Immature natural killer cell (primary cell): Measurements from ENCODE around the gene CCDC81. TPM values are rescaled to one million over a fixed set of nuclear protein-coding genes. Genes with fewer than 3 reads are reported as not detected.

Experiments
- DNase-seq, 3 donors: peaks; one replicate each; pipeline ENCODE4 v3.0.0; 2022; ENCODE audit warnings: mixed read lengths in 1 of 3
- H3K27ac Mint-ChIP-seq, 6 donors: one replicate each; pipeline ENCODE4 v1.8.0; 2020; ENCODE audit warnings: mixed read lengths in 6 of 6, mild to moderate bottlenecking in 5 of 6, inconsistent platforms in 4 of 6, moderate library complexity in 3 of 6
- H3K27me3 Mint-ChIP-seq, 3 donors: one replicate each; pipeline ENCODE4 v1.8.0; 2020 to 2021; ENCODE audit warnings: low read depth in 3 of 3, mild to moderate bottlenecking in 3 of 3, mixed read lengths in 3 of 3, moderate library complexity in 3 of 3, inconsistent platforms in 1 of 3
- H3K36me3 Mint-ChIP-seq, 3 donors: one replicate each; pipeline ENCODE4 v1.8.0; 2020; ENCODE audit warnings: mixed read lengths in 3 of 3, inconsistent platforms in 2 of 3, mild to moderate bottlenecking in 2 of 3
- H3K4me1 Mint-ChIP-seq, 2 donors: one replicate each; pipeline ENCODE4 v1.8.0; 2020; ENCODE audit warnings: inconsistent platforms in 2 of 2, mild to moderate bottlenecking in 2 of 2, mixed read lengths in 2 of 2, moderate library complexity in 1 of 2
- H3K4me3 Mint-ChIP-seq, 5 donors: one replicate each; pipeline ENCODE4 v1.8.0; 2020; ENCODE audit warnings: mild to moderate bottlenecking in 5 of 5, mixed read lengths in 5 of 5, inconsistent platforms in 3 of 5, moderate library complexity in 3 of 5
- H3K9me3 Mint-ChIP-seq, 6 donors: one replicate each; pipeline ENCODE4 v1.8.0; 2020; ENCODE audit warnings: mild to moderate bottlenecking in 6 of 6, mixed read lengths in 6 of 6, inconsistent platforms in 4 of 6, moderate library complexity in 3 of 6
- polyA plus RNA-seq, 3 donors: library from polyadenylated mRNA; unstranded; fragments of 300-500 nt; fragmentation: Illumina TruSeq; gene quantifications; one replicate each; pipeline ENCODE4 v1.2.3, GENCODE V29; 2021

Gene CCDC81
- polyA plus RNA-seq, 3 donors from 2014 or later = 0.13 to 0.40 TPM; not detected in 1

GRCh38 chr11:86372041-86372440 lies 2.6 kb upstream of the CCDC81 start:
- no peak overlapping the region for H3K4me3 Mint-ChIP-seq
- no peaks in the 10 kb centered on the region for H3K36me3 Mint-ChIP-seq
- no peaks in the 10 kb centered on the region for H3K27me3 Mint-ChIP-seq
- no peak overlapping the region for H3K27ac Mint-ChIP-seq
- no peaks in the 10 kb centered on the region for H3K9me3 Mint-ChIP-seq
- H3K4me1 Mint-ChIP-seq = no peaks in the 10 kb centered on the region
- DNase-seq = no peak

- Mint-ChIP-seq H3K4me3 (no peak overlapping the region), H3K4me1 (no peaks in the 10 kb centered on the region), H3K27ac (no peak overlapping the region), H3K9me3 (no peaks in the 10 kb centered on the region), H3K36me3 (no peaks in the 10 kb centered on the region), H3K27me3 (no peaks in the 10 kb centered on the region)
- no peak for DNase-seq
Measured at GRCh38 chr11:86372586-86372985, 2.1 kb upstream of the CCDC81 start.

DNA sequence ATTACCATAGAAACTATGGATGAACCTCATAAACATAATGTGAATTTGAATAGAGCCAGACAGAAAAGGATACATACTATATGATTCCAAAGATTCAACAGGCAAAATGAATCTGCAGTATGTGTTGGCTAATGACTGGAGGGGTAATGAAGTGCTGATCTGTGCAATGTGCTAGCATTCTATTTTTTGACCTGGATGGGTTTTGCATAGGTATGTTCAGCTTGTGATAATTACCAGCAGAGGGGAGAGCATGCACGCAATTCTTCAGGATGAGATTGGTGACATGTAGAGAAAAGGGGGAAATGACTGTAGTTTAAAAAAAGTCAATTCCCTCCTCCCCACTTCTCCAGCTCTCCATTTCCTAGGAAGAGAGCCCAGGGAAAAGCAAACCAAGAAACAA lies 618 bp upstream of the CCDC81 start:
- Mint-ChIP-seq H3K4me3 (no peak overlapping the region), H3K4me1 (no peaks in the 10 kb centered on the region), H3K36me3 (no peaks in the 10 kb centered on the region), H3K27me3 (no peaks in the 10 kb centered on the region), H3K9me3 (no peaks in the 10 kb centered on the region), H3K27ac (no peak overlapping the region)
- no peak for DNase-seq

GRCh38 chr11:86377972-86378371 lies 3.3 kb downstream of the CCDC81 start:
- H3K36me3 Mint-ChIP-seq = no peaks in the 10 kb centered on the region
- no peak for DNase-seq
- H3K27me3 Mint-ChIP-seq = peaks cover 0 to 2% (median 0%) of the 10 kb centered on the region in 3 donors
- no peak overlapping the region for H3K27ac Mint-ChIP-seq
- no peaks in the 10 kb centered on the region for H3K4me1 Mint-ChIP-seq
- no peak overlapping the region for H3K4me3 Mint-ChIP-seq
- H3K9me3 Mint-ChIP-seq = no peaks in the 10 kb centered on the region

- peaks cover 0 to 2% (median 0%) of the 10 kb centered on the region in 3 donors for H3K27me3 Mint-ChIP-seq
- no peaks in the 10 kb centered on the region for H3K4me1 Mint-ChIP-seq
- no peaks in the 10 kb centered on the region for H3K36me3 Mint-ChIP-seq
- no peak overlapping the region for H3K4me3 Mint-ChIP-seq
- no peaks in the 10 kb centered on the region for H3K9me3 Mint-ChIP-seq
- no peak overlapping the region for H3K27ac Mint-ChIP-seq
- no peak for DNase-seq
Measured at GRCh38 chr11:86380295-86381059, 5.8 kb downstream of the CCDC81 start.

DNA sequence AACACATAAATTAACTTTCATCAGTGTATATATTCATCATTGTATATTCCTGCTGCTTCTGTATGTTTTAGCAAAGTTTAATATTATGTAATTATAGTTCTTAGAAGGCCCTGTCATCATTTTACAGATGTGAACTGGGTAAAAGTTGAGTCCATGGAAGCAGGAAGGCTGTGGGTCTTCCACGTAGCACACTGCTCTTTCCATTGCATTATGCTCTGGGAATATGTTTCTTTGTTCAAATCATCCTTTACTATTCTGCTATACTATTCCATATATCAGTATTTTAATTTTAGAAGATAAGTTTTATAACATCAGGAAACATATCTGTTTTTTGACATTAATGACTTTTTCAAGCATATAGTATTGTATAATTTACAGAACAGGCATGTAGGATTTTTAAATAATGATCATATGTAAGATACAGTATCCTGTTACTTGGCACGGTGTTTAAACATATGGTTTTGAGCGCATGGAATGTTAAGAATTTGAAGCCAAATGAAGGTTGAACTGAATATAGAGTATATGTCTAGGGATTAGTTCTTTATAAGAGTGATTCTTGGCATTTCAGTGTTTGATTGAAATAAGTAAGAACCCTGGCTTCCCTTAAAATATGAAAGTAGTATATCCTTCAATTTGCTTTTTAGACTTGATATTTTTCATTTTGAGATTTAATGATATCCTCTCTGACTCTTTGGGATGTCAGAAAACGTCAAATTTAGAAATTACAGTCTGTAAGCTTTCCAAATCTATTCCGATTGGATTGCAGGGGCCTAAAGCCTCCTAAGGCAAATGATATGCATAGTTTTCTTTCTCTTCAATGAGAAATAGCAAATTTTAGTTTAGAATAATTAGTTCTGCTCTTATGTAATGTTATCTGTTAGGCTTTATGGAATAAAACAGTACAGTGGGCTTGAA lies 8.6 kb downstream of the CCDC81 start:
- Mint-ChIP-seq H3K4me3 (no peak overlapping the region), H3K9me3 (no peaks in the 10 kb centered on the region), H3K27me3 (peaks cover 0 to 2% (median 0%) of the 10 kb centered on the region in 3 donors), H3K27ac (no peak overlapping the region), H3K4me1 (no peaks in the 10 kb centered on the region), H3K36me3 (no peaks in the 10 kb centered on the region)
- no peak for DNase-seq

- H3K9me3 Mint-ChIP-seq = no peaks in the 10 kb centered on the region
- H3K36me3 Mint-ChIP-seq = peaks cover 0 to 3% (median 0%) of the 10 kb centered on the region in 3 donors
- no peak overlapping the region for H3K27ac Mint-ChIP-seq
- H3K27me3 Mint-ChIP-seq = no peaks in the 10 kb centered on the region
- no peaks in the 10 kb centered on the region for H3K4me1 Mint-ChIP-seq
- DNase-seq = no peak
- no peak overlapping the region for H3K4me3 Mint-ChIP-seq
Measured at GRCh38 chr11:86386283-86386682, 11.6 kb downstream of the CCDC81 start.

DNA sequence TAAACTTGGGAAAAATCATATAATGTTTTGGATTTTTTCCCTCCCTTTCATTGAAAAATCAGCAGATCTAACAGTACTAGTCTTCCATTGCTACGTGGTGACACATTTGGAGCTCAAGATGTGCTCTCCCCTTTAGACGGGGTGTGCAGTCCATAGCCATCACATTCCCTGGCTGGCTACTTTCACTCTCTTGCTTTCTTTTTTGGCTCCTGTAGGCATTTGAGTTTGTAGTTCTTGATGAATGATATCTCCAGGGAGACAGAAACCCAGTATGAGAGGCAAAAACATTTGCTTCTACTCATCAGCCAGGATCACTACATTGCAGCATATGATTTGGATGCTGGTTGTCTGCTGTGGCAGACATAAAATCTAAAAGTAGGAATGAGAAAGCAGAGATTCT lies 12.1 kb downstream of the CCDC81 start:
- no peak overlapping the region for H3K4me3 Mint-ChIP-seq
- peaks cover 0 to 3% (median 0%) of the 10 kb centered on the region in 3 donors for H3K36me3 Mint-ChIP-seq
- H3K9me3 Mint-ChIP-seq = no peaks in the 10 kb centered on the region
- no peak for DNase-seq
- no peaks in the 10 kb centered on the region for H3K4me1 Mint-ChIP-seq
- no peaks in the 10 kb centered on the region for H3K27me3 Mint-ChIP-seq
- H3K27ac Mint-ChIP-seq = no peak overlapping the region

GRCh38 chr11:86388198-86388597 lies 13.5 kb downstream of the CCDC81 start:
- no peak overlapping the region for H3K4me3 Mint-ChIP-seq
- no peaks in the 10 kb centered on the region for H3K4me1 Mint-ChIP-seq
- DNase-seq = no peak
- H3K36me3 Mint-ChIP-seq = peaks cover 0 to 3% (median 0%) of the 10 kb centered on the region in 3 donors
- H3K9me3 Mint-ChIP-seq = no peaks in the 10 kb centered on the region
- H3K27ac Mint-ChIP-seq = no peak overlapping the region
- no peaks in the 10 kb centered on the region for H3K27me3 Mint-ChIP-seq

GRCh38 chr11:86390487-86390886 lies 15.8 kb downstream of the CCDC81 start:
- Mint-ChIP-seq H3K36me3 (peaks cover 0 to 3% (median 0%) of the 10 kb centered on the region in 3 donors), H3K27ac (no peak overlapping the region), H3K4me3 (no peak overlapping the region), H3K4me1 (no peaks in the 10 kb centered on the region), H3K27me3 (no peaks in the 10 kb centered on the region), H3K9me3 (no peaks in the 10 kb centered on the region)
- no peak for DNase-seq

DNA sequence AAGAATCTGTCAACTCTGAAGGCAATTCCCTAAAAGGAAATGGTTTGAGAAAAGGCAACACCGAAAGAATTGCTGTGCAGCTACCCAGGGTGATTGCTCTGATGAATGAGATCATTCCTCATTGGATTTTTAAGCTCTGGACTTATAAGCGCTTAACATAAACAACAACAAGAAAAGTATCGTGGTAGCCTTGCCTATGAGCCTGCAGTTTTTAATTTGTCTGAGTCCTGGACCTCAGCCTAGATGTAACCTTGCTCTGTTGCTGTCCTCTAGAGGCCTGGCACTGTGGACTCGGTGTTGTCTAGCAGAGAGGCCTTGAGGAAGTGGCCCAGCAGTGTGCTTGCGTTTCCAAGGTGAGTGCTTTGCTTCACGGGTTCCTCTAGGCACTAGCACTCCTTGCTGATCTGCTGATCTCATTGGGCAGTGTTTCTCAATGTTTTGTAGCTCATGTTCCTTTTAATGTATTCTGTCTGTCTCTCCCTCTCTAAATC lies 20.4 kb downstream of the CCDC81 start:
- Mint-ChIP-seq H3K27ac (no peak overlapping the region), H3K4me1 (no peaks in the 10 kb centered on the region), H3K4me3 (no peak overlapping the region), H3K9me3 (no peaks in the 10 kb centered on the region), H3K27me3 (peaks cover 0 to 2% (median 0%) of the 10 kb centered on the region in 3 donors), H3K36me3 (peaks cover 0 to 8% (median 0%) of the 10 kb centered on the region in 3 donors)
- no peak for DNase-seq

- Mint-ChIP-seq H3K36me3 (peaks cover 0 to 8% (median 0%) of the 10 kb centered on the region in 3 donors), H3K4me3 (no peak overlapping the region), H3K27ac (no peak overlapping the region), H3K27me3 (peaks cover 0 to 2% (median 0%) of the 10 kb centered on the region in 3 donors), H3K4me1 (peaks cover 0 to 1% of the 10 kb centered on the region in 2 donors), H3K9me3 (no peaks in the 10 kb centered on the region)
- DNase-seq = no peak
Measured at GRCh38 chr11:86396396-86396795, 21.7 kb downstream of the CCDC81 start.

- DNase-seq = no peak
- Mint-ChIP-seq H3K9me3 (no peaks in the 10 kb centered on the region), H3K27me3 (peaks cover 0 to 2% (median 0%) of the 10 kb centered on the region in 3 donors), H3K27ac (no peak overlapping the region), H3K4me1 (peaks cover 0 to 1% of the 10 kb centered on the region in 2 donors), H3K36me3 (peaks cover 0 to 8% (median 0%) of the 10 kb centered on the region in 3 donors), H3K4me3 (no peak overlapping the region)
Measured at GRCh38 chr11:86397351-86397750, 22.7 kb downstream of the CCDC81 start.

DNA sequence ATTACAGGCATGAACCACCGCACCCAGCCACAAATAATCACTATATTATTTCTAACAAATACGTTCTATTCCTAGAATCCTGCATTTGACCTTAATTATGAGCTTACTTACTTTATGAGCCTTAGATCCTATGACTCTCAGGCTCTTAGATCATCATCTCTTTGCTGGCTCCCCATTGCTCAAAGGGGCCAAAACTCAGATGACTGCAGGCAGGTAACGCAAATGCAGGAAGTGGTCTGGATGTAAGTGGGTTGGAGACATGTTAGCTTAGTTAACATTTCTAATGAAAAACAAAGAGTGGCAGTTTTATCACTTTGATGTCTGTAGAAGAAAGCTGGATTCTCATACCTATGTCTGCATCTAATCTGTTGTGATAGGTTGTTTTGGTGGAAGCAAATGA lies 23.4 kb downstream of the CCDC81 start:
- H3K9me3 Mint-ChIP-seq = no peaks in the 10 kb centered on the region
- H3K36me3 Mint-ChIP-seq = peaks cover 0 to 8% (median 0%) of the 10 kb centered on the region in 3 donors
- no peak overlapping the region for H3K27ac Mint-ChIP-seq
- H3K4me1 Mint-ChIP-seq = peaks cover 0 to 1% of the 10 kb centered on the region in 2 donors
- H3K27me3 Mint-ChIP-seq = peaks cover 0 to 2% (median 0%) of the 10 kb centered on the region in 3 donors
- DNase-seq = no peak
- no peak overlapping the region for H3K4me3 Mint-ChIP-seq
